Progenitor cell of endocrine pancreas (in vitro differentiated cells): ENCODE results near the gene ZC3H18. TPM values are rescaled to one million over a fixed set of nuclear protein-coding genes. Genes with fewer than 3 reads are reported as not detected.

Experiments used
- DNase-seq: peaks from one replicate; pipeline ENCODE4 v3.0.0; 2021; ENCODE audit warnings: low spot score; ENCODE audit not compliant: unreplicated experiment
- H3K27ac Mint-ChIP-seq: 2 replicates; pipeline ENCODE4 v1.8.0; 2021; ENCODE audit warnings: mild to moderate bottlenecking, moderate library complexity, mixed read lengths
- H3K27me3 Mint-ChIP-seq: 2 replicates; pipeline ENCODE4 v1.8.0; 2021; ENCODE audit warnings: mixed read lengths
- H3K36me3 Mint-ChIP-seq: 2 replicates; pipeline ENCODE4 v1.8.0; 2022; ENCODE audit warnings: mixed read lengths; ENCODE audit not compliant: insufficient read depth
- H3K4me1 Mint-ChIP-seq: 2 replicates; pipeline ENCODE4 v1.8.0; 2021; ENCODE audit warnings: low read depth, mixed read lengths
- H3K4me3 Mint-ChIP-seq: 2 replicates; pipeline ENCODE4 v1.8.0; 2021; ENCODE audit warnings: low read depth, mild to moderate bottlenecking, moderate library complexity, mixed read lengths
- H3K9me3 Mint-ChIP-seq: 2 replicates; pipeline ENCODE4 v1.8.0; 2021; ENCODE audit warnings: low read depth, mixed read lengths
- CTCF ChIP-seq: fragments of 200-600 bp; sonication (generic); IDR thresholded peaks from one replicate; pipeline ENCODE4 v1.5.0; 2021; ENCODE audit warnings: antibody characterized with exemption, mild to moderate bottlenecking; ENCODE audit not compliant: unreplicated experiment
- total RNA-seq: library from RNA; stranded (reverse); gene quantifications from 2 replicates; pipeline ENCODE4 v1.2.1, GENCODE V29; 2021

Gene ZC3H18
- total RNA-seq, 1 donor from 2014 or later = 70.7 TPM

GRCh38 chr16:88530858-88531203 is 39.4 kb upstream of the ZC3H18 start:
- Mint-ChIP-seq H3K36me3 (peaks cover 30% of the 10 kb centered on the region), H3K4me3 (no peak overlapping the region), H3K4me1 (peaks cover 15% of the 10 kb centered on the region), H3K27me3 (no peaks in the 10 kb centered on the region), H3K27ac (no peak overlapping the region), H3K9me3 (no peaks in the 10 kb centered on the region)
- no peak for DNase-seq
- TF ChIP-seq CTCF = no peak

GRCh38 chr16:88531346-88531745 is 38.9 kb upstream of the ZC3H18 start:
- no peak overlapping the region for H3K4me3 Mint-ChIP-seq
- no peaks in the 10 kb centered on the region for H3K27me3 Mint-ChIP-seq
- peaks cover 13% of the 10 kb centered on the region for H3K4me1 Mint-ChIP-seq
- DNase-seq = no peak
- peaks cover 35% of the 10 kb centered on the region for H3K36me3 Mint-ChIP-seq
- no peaks in the 10 kb centered on the region for H3K9me3 Mint-ChIP-seq
- TF ChIP-seq CTCF = no peak
- no peak overlapping the region for H3K27ac Mint-ChIP-seq

GRCh38 chr16:88531931-88532433 is 38.2 kb upstream of the ZC3H18 start:
- no peak for DNase-seq
- H3K27ac Mint-ChIP-seq = peak overlapping the region; percentile 84
- H3K9me3 Mint-ChIP-seq = no peaks in the 10 kb centered on the region
- H3K36me3 Mint-ChIP-seq = peaks cover 39% of the 10 kb centered on the region
- no peaks in the 10 kb centered on the region for H3K27me3 Mint-ChIP-seq
- H3K4me3 Mint-ChIP-seq = no peak overlapping the region
- no peak for TF ChIP-seq CTCF
- peaks cover 13% of the 10 kb centered on the region for H3K4me1 Mint-ChIP-seq

- H3K27ac Mint-ChIP-seq = no peak overlapping the region
- peaks cover 39% of the 10 kb centered on the region for H3K36me3 Mint-ChIP-seq
- peaks cover 13% of the 10 kb centered on the region for H3K4me1 Mint-ChIP-seq
- no peaks in the 10 kb centered on the region for H3K27me3 Mint-ChIP-seq
- H3K4me3 Mint-ChIP-seq = no peak overlapping the region
- no peaks in the 10 kb centered on the region for H3K9me3 Mint-ChIP-seq
- no peak for TF ChIP-seq CTCF
- peak; percentile 10 for DNase-seq
Measured at GRCh38 chr16:88532434-88533241, 37.6 kb upstream of the ZC3H18 start.

- H3K36me3 Mint-ChIP-seq = peaks cover 43% of the 10 kb centered on the region
- no peaks in the 10 kb centered on the region for H3K9me3 Mint-ChIP-seq
- H3K27me3 Mint-ChIP-seq = peaks cover 2% of the 10 kb centered on the region
- TF ChIP-seq CTCF = no peak
- H3K4me1 Mint-ChIP-seq = peaks cover 18% of the 10 kb centered on the region
- no peak overlapping the region for H3K4me3 Mint-ChIP-seq
- no peak overlapping the region for H3K27ac Mint-ChIP-seq
- peak; percentile 8 for DNase-seq
Measured at GRCh38 chr16:88533381-88533917, 36.8 kb upstream of the ZC3H18 start.
